ENCODE measurements around the gene COG2. TPM values are rescaled to one million over a fixed set of nuclear protein-coding genes. Genes with fewer than 3 reads are reported as not detected.

Gene COG2
- total RNA-seq, 1 donor from 2014 or later, result 29.7 TPM

GRCh38 chr1:230737622-230738262, 95.5 kb downstream of the COG2 start:
- TF ChIP-seq, protein P1, sequence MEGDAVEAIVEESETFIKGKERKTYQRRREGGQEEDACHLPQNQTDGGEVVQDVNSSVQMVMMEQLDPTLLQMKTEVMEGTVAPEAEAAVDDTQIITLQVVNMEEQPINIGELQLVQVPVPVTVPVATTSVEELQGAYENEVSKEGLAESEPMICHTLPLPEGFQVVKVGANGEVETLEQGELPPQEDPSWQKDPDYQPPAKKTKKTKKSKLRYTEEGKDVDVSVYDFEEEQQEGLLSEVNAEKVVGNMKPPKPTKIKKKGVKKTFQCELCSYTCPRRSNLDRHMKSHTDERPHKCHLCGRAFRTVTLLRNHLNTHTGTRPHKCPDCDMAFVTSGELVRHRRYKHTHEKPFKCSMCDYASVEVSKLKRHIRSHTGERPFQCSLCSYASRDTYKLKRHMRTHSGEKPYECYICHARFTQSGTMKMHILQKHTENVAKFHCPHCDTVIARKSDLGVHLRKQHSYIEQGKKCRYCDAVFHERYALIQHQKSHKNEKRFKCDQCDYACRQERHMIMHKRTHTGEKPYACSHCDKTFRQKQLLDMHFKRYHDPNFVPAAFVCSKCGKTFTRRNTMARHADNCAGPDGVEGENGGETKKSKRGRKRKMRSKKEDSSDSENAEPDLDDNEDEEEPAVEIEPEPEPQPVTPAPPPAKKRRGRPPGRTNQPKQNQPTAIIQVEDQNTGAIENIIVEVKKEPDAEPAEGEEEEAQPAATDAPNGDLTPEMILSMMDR (IDR thresholded peaks at IDR 0.05; ENCODE audit: insufficient read depth, low read length, poor library complexity, severe bottlenecking), result no peak
- DNase-seq (ENCODE audit: low read depth), result no peak
- Histone ChIP-seq H3K27me3 (ENCODE audit: control insufficient read depth, insufficient read depth, low read length) (no peaks in the 10 kb centered on the region), H3K36me3 (ENCODE audit: control insufficient read depth, insufficient read depth, low read length) (no peaks in the 10 kb centered on the region), H3K4me3 (ENCODE audit: low read depth, low read length) (no peak overlapping the region)

DNA sequence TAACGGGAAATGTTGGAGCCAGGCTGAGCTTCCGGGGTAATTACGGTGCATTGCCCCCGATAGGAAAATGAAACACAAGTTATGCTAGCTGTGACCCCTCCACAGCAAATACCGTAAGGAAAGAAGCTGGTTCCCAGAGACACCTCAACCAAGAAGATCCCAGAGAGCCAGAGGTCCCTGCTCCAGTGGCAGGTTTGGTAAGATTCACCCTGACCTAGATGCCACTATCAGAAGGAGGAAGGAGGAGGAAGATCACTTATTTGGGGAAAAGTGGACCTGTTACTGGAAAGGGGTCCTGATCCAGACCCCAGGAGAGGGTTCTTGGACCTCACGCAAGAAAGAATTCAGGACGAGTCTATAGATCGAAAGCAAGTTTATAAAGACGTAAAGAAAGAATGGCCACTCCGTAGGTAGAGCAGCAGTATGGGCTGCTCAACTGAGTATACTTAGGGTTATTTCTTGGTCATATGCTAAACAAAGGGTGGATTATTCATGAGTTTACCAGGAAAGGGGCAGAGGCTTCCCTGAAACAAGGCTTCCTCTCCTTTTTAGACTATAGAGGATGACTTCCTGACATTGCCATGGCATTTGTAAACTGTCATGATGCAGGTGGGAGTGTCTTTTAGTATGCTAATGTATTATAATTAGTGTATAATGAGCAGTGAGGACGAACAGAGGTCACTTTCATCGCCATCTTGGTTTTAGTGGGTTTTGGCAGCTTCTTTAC, 97.4 kb downstream of the COG2 start:
- Histone ChIP-seq H3K36me3 (ENCODE audit: control insufficient read depth, insufficient read depth, low read length) (no peaks in the 10 kb centered on the region), H3K4me3 (ENCODE audit: low read depth, low read length) (no peak overlapping the region), H3K27me3 (ENCODE audit: control insufficient read depth, insufficient read depth, low read length) (no peaks in the 10 kb centered on the region)
- TF ChIP-seq, protein P1 (IDR thresholded peaks at IDR 0.05; ENCODE audit: insufficient read depth, low read length, poor library complexity, severe bottlenecking), result no peak
- DNase-seq (ENCODE audit: low read depth), result no peak

Other genes starting within 250 kb of the COG2 start
- gene PGBD5, start 216.1 kb upstream of the COG2 start, total RNA-seq, result 54.0 and 70.7 TPM in 2 replicates
- 3.9 and 4.7 TPM in 2 replicates for gene AGT, start 71.6 kb downstream of the COG2 start, total RNA-seq
- 0.04 TPM in 1 of 2 replicates, not detected in the other for gene CAPN9, start 104.9 kb downstream of the COG2 start, total RNA-seq
- 68.1 and 68.6 TPM in 2 replicates for gene C1orf198, start 226.0 kb downstream of the COG2 start, total RNA-seq

Measured in kidney epithelial cell (primary cell).